Left lung (tissue), 10 donors: ENCODE data around the gene C17orf113. TPM values are rescaled to one million over a fixed set of nuclear protein-coding genes. Genes with fewer than 3 reads are reported as not detected.
"Not testable (repeated sequence)": the region's sequence is repeated elsewhere in the genome, so short reads cannot be mapped to it uniquely, and the experiment has no call there.

Experiments
- ATAC-seq: fragments of 200-7000 bp; cut with Tn5 transposase; one replicate; pipeline ENCODE4 v1.9.1; 2020; ENCODE audit warnings: moderate library complexity
- DNase-seq, 4 donors: peaks; one replicate each; pipeline ENCODE4 v3.0.0-alpha.2; 2013 to 2020
- H3K27ac ChIP-seq, 2 donors: fragments of 200-600 bp; sonication (generic) in 1 of 2; one replicate each; pipeline versions ENCODE4 v1.5.0 to v1.8.0; 2020 to 2021
- H3K27me3 ChIP-seq, 2 donors: fragments of 200-600 bp; sonication (generic) in 1 of 2; one replicate each; pipeline versions ENCODE4 v1.5.0 to v1.8.0; 2020 to 2021
- H3K36me3 ChIP-seq, 2 donors: fragments of 200-600 bp; sonication (generic) in 1 of 2; one replicate each; pipeline versions ENCODE4 v1.5.0 to v1.8.0; 2020 to 2021
- H3K4me1 ChIP-seq, 2 donors: fragments of 200-600 bp; one replicate each; pipeline ENCODE4 v1.8.0; 2021
- H3K4me3 ChIP-seq, 2 donors: fragments of 200-600 bp; sonication (generic) in 1 of 2; one replicate each; pipeline versions ENCODE4 v1.5.0 to v1.8.0; 2020 to 2021; ENCODE audit warnings: mild to moderate bottlenecking in 1 of 2
- H3K9me3 ChIP-seq, 2 donors: fragments of 200-600 bp; sonication (generic) in 1 of 2; one replicate each; pipeline versions ENCODE4 v1.5.0 to v1.8.0; 2020 to 2021
- intact Hi-C, 2 donors: fragments of 100-400 bp; cut with DNase I; formaldehyde crosslinking; loops; one replicate each; pipeline versions ENCODE4 v1.11.2 to v1.14.2; 2022
- polyA plus RNA-seq, 6 donors: library from polyadenylated mRNA; unstranded; fragments of 120-200 nt; gene quantifications; one replicate each; pipeline ENCODE4 v1.2.1, GENCODE V29; 2013; ENCODE audit not compliant: insufficient read length in 6 of 6
- total RNA-seq, 2 donors: library from RNA; stranded (reverse); fragmentation: NEBNext Ultra II Directional; extraction: Animal tissue kit (Norgen Biotek cat#: 25700); gene quantifications; one replicate each; pipeline ENCODE4 v1.2.1, GENCODE V29; 2021
- TF ChIP-seq, protein P1 (sequence below), 2 donors: fragments of 200-600 bp; sonication (generic) in 1 of 2; IDR thresholded peaks; one replicate each; pipeline versions ENCODE4 v1.5.0 to v1.8.0; 2021; ENCODE audit warnings: antibody characterized with exemption in 2 of 2
- donor health status: DM: no; HTN: yes; CAD: no.
- donor health status: DM: no; HTN: no; CAD: no.

Gene C17orf113
- total and polyA plus RNA-seq, 8 donors: 0.58 to 5.2 (median 4.3) TPM

DNA sequence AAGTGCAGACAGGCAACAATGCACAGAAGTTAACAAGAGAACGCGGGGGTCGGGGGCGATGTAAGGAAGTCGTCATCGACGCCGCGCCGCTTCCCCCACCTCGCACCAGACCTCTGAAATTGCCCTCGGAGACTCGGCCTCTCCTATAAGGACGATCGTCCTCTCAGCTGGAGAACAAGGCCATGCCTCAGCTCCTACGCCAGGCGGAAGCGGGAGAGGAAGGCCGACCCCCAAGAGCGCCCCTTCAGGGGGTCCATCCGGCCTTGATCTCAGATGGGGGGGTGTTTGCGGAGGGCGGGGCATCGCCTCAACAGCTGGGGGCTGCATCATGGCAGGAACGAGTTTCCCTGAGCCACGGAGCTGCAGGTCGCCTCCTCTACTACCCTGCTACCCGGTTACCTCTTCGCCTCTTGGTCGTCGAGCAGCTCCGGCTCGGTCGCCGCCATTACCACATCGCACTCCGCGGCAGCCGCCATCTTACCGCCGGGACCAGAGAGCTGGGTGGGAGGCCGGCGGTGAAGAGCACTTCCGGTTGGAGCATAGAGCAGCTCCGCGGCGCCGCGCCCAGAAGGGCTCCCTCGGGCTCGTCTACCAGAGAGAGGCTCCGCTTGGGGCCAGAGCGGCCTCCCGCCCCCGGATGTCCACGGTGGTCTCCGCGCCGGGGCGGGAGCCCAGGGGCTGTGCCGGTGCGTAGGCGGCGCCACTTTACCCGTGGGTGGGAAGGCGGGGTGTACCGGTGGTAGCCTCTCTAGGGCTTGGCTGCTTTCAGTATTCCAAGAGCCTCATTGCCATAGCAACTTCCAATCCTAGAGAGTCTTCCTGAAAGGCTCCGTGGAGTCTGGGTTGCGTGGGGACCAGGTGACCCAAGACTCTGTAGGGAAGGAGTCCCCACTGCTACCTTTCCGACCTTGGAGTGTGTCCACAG is 33.2 kb downstream of the C17orf113 start, which contains the start of gene DNAJC7:
Gene DNAJC7 (minus strand): TSS at position 499 of the 925 bp plus-strand sequence. CDS start 23 bp downstream, at position 476.
- peak within 1 kb of the TSS; percentile 93 to 94 for H3K27ac ChIP-seq
- intact Hi-C loops: loop anchor here in 1 of 2 donors (10.0 kb wide), 1 partner anchor 52 kb away; the partner anchor contains the start of gene CNP
- peaks cover 21 to 72% of the 10 kb centered on the region in 2 donors for H3K4me1 ChIP-seq
- H3K36me3 ChIP-seq: peaks cover 0 to 12% of the 10 kb centered on the region in 2 donors
- H3K27me3 ChIP-seq: no peaks in the 10 kb centered on the region
- TF ChIP-seq, protein P1, sequence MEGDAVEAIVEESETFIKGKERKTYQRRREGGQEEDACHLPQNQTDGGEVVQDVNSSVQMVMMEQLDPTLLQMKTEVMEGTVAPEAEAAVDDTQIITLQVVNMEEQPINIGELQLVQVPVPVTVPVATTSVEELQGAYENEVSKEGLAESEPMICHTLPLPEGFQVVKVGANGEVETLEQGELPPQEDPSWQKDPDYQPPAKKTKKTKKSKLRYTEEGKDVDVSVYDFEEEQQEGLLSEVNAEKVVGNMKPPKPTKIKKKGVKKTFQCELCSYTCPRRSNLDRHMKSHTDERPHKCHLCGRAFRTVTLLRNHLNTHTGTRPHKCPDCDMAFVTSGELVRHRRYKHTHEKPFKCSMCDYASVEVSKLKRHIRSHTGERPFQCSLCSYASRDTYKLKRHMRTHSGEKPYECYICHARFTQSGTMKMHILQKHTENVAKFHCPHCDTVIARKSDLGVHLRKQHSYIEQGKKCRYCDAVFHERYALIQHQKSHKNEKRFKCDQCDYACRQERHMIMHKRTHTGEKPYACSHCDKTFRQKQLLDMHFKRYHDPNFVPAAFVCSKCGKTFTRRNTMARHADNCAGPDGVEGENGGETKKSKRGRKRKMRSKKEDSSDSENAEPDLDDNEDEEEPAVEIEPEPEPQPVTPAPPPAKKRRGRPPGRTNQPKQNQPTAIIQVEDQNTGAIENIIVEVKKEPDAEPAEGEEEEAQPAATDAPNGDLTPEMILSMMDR (IDR thresholded peaks at IDR 0.05): no peak
- H3K4me3 ChIP-seq: peak within 1 kb of the TSS; percentile 90 to 96
- DNase-seq (peak; percentile 89 to 98 (median 95)), ATAC-seq (peak; percentile 94)
- no peaks in the 10 kb centered on the region for H3K9me3 ChIP-seq

DNA sequence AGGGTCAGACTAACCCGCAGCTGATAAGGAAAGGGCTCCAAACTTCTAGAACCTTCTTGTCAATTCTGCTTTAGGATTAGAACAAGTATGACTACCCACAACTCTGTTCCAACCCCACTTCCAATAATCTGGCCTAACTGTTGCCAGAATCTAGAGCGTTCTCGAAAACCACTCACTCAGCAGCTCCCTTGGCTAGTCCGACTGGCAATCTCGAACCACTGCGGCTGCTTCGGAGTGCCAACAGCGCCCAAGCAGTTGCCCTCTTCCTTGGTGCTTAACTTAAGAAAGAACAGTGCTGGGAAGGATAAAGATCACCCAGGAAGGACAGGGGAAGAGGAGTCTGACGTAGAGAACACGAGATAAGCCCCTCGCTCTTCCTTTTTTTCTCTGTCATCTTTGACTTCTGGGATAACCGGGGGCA is 34.0 kb downstream of the C17orf113 start:
- H3K4me1 ChIP-seq: peaks cover 25 to 74% of the 10 kb centered on the region in 2 donors
- ATAC-seq (peak; percentile 6), DNase-seq (peak in 2 of 4 donors; percentile 21 to 26)
- peak overlapping the region; percentile 90 to 96 for H3K4me3 ChIP-seq
- no peaks in the 10 kb centered on the region for H3K9me3 ChIP-seq
- H3K36me3 ChIP-seq: peaks cover 0 to 5% of the 10 kb centered on the region in 2 donors
- TF ChIP-seq, protein P1 (IDR thresholded peaks at IDR 0.05): no peak
- intact Hi-C loops: loop anchor here in 1 of 2 donors (10.0 kb wide), 1 partner anchor 52 kb away; the partner anchor contains the start of gene CNP
- H3K27ac ChIP-seq: peak overlapping the region; percentile 93 to 94
- no peaks in the 10 kb centered on the region for H3K27me3 ChIP-seq

DNA sequence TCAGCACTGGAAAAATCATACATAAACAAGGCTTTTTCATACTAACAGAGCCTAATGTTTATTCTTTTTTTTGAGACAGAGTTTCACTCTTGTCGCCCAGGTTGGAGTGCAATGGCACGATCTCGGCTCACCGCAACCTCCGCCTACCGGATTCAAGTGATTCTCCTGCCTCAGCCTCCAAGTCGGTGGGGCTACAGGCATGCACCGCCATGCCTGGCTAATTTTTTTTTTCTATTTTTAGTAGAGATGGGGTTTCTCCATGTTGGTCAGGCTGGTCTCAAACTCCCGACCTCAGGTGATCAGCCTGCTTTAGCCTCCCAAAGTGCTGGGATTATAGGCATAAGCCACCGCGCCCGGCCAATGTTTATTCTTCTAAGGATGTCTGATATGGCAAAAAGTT is 36.7 kb downstream of the C17orf113 start:
- not testable (repeated sequence) for H3K27ac ChIP-seq, ATAC-seq, H3K9me3 ChIP-seq, DNase-seq, H3K36me3 ChIP-seq, H3K4me3 ChIP-seq, H3K27me3 ChIP-seq
- peaks cover 28 to 87% of the 10 kb centered on the region in 2 donors for H3K4me1 ChIP-seq
- intact Hi-C loops: loop anchor here in 1 of 2 donors (10.0 kb wide), 1 partner anchor 49 kb away; the partner anchor contains the start of gene CNP

DNA sequence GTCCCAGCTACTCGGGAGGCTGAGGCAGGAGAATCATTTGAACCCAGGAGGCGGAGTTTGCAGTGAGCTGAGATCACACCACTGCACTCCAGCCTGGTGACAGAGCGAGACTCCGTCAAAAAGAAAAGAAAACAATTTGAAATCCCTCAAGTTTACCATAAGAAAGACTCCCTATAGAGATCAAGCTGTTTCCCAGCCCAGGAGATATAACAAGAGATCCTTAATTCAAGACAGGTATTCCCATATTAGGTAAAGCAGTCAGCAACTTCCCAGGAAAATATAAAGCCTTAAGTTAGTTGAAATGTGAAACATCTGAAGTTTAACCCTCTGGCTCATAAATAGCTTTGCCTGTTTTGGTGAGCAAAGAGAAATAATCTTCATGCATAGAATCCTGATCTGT is 38.0 kb downstream of the C17orf113 start:
- Histone ChIP-seq H3K4me1 (peaks cover 31 to 80% of the 10 kb centered on the region in 2 donors), H3K36me3 (peaks cover 0 to 14% of the 10 kb centered on the region in 2 donors)
- not testable (repeated sequence) for ATAC-seq, DNase-seq, H3K27me3 ChIP-seq, H3K27ac ChIP-seq, H3K9me3 ChIP-seq, H3K4me3 ChIP-seq
- intact Hi-C loops: loop anchor here in 1 of 2 donors (10.0 kb wide), 1 partner anchor 48 kb away; the partner anchor contains the start of gene CNP

DNA sequence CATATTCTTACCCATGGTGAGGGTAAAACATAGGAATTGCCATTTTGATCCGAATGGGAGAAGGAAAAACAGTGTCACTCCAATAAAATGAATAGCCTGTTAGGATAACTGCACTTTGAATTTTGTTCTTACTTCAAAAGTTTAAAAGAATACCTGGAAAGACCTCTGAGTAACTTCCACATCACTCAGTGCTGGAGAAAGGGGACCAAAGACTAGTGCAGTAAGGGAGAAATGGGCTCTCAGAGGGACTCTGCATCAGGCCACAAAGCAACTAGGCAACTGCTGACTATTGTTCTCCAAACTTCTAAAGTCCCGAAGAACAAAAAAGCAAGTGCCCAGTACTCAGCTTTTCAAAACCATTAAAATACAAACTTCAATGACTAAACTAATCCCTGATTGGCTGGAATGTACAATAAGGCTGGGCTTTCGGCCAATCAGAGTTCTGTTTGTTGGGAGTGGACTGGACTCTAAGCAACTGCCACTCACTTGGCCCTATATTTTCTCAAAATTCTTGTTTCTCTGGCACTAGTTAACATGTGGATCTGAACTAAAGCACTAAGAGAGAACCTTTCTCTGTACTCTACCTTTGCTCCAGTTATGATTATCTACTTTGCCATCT is 39.4 kb downstream of the C17orf113 start:
- ATAC-seq (no peak), DNase-seq (no peak)
- Histone ChIP-seq H3K9me3 (no peaks in the 10 kb centered on the region), H3K36me3 (peaks cover 0 to 14% of the 10 kb centered on the region in 2 donors), H3K4me3 (no peak overlapping the region), H3K27me3 (no peaks in the 10 kb centered on the region), H3K27ac (peak overlapping the region in 1 of 2 donors; percentile 72), H3K4me1 (peaks cover 34 to 84% of the 10 kb centered on the region in 2 donors)
- intact Hi-C loops: loop anchor here in 1 of 2 donors (10.0 kb wide), 1 partner anchor 46 kb away; the partner anchor contains the start of gene CNP
- TF ChIP-seq, protein P1 (IDR thresholded peaks at IDR 0.05): no peak

DNA sequence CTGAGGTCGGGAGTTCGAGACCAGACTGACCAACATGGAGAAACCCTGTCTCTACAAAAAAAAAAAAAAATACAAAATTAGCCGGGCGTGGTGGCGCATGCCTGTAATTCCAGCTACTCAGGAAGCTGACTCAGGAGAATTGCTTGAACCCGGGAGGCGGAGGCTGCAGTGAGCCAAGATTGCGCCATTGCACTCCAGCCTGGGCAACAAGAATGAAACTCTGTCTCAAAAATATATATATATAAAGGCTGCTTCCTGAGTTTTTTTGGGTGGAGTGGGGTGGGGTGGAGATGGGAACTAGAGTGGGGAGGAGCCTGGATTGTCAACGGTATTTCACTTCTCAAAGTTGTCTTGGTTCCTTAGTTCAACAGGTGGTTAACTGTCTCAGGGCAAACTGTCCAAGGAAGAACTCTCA is 40.1 kb downstream of the C17orf113 start:
- H3K4me3 ChIP-seq, H3K9me3 ChIP-seq, H3K27me3 ChIP-seq: not testable (repeated sequence)
- ATAC-seq (peak; percentile 68), DNase-seq (peak in 1 of 4 donors; percentile 47)
- Histone ChIP-seq H3K4me1 (peaks cover 29 to 84% of the 10 kb centered on the region in 2 donors), H3K36me3 (peaks cover 0 to 14% of the 10 kb centered on the region in 2 donors), H3K27ac (peak overlapping the region; percentile 33 to 72)
- intact Hi-C loops: loop anchor here in 1 of 2 donors (10.0 kb wide), 1 partner anchor 45 kb away; the partner anchor contains the start of gene CNP
